Choroid plexus epithelial cell (primary cell): ENCODE results near the gene WDFY2.

Experiments used
- DNase-seq: peaks from one replicate; pipeline ENCODE4 v3.0.0-alpha.2; 2010; ENCODE audit warnings: low read depth
- H3K4me3 ChIP-seq: 2 replicates; pipeline ENCODE4 v1.5.1; 2011; ENCODE audit warnings: low read depth, mild to moderate bottlenecking, control low read depth, low read length, moderate library complexity
- TF ChIP-seq, protein P1 (sequence below): conservative IDR thresholded peaks from 2 replicates; pipeline ENCODE4 v1.5.1; 2011; ENCODE audit warnings: low read depth, mild to moderate bottlenecking, control low read depth, inconsistent platforms, low read length, moderate library complexity

The WDFY2 gene

DNA sequence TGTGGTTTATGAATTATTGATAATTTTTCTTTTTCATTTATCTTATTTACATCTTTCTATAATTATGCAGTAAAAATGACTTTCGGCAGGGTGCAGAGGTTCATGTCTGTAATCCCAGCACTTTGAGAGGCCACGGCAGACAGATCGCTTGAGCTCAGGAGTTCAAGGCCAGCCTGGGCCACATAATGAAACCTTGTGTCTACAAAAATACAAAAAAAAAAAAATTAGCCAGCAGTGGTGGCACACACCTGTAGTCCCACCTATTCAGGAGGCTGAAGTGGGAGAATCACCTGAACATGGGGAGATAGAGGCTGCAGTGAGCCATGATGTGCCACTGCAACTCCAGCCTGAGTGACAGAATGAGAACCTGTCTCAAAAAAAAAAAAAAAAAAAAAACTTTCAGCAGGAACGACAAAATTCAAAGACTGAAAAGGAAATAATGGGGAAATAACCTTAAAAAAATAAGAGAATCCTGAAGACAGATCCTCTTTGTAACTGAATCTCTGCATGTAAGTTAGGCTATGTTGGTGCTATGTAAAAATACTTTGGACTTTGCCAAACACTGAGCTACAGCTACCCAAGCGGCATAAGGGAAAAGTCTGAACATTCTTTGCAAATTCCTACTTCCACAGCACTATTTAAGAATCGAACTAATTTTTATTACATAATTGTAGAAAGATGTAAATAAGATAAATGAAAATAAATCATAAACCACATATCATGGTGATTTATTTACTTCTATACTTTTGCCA is 36.7 kb upstream of the WDFY2 start:
- H3K4me3 ChIP-seq: no peak overlapping the region
- TF ChIP-seq, protein P1, sequence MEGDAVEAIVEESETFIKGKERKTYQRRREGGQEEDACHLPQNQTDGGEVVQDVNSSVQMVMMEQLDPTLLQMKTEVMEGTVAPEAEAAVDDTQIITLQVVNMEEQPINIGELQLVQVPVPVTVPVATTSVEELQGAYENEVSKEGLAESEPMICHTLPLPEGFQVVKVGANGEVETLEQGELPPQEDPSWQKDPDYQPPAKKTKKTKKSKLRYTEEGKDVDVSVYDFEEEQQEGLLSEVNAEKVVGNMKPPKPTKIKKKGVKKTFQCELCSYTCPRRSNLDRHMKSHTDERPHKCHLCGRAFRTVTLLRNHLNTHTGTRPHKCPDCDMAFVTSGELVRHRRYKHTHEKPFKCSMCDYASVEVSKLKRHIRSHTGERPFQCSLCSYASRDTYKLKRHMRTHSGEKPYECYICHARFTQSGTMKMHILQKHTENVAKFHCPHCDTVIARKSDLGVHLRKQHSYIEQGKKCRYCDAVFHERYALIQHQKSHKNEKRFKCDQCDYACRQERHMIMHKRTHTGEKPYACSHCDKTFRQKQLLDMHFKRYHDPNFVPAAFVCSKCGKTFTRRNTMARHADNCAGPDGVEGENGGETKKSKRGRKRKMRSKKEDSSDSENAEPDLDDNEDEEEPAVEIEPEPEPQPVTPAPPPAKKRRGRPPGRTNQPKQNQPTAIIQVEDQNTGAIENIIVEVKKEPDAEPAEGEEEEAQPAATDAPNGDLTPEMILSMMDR: no peak
- no peak for DNase-seq

DNA sequence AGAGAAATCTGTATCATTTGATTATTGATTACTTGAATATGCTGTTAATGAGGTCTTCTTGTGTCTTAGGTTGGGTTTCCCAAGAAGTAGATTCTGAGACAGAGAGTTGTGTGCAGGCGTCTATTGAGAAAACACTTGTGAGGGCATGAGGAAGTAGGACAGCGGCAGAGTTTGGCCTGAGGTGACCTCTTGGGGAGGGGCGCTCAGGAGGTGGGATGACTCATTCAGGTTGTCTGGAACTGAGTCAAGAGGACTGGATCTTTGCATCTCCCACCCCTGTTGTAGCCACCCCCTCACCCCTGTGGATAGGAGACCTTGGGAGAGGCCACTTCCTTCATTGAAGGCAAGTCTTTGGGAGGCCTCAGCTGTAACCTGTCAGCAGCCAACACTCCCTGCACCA is 35.2 kb upstream of the WDFY2 start:
- H3K4me3 ChIP-seq: no peak overlapping the region
- TF ChIP-seq, protein P1: no peak
- DNase-seq: peak; percentile 44

DNA sequence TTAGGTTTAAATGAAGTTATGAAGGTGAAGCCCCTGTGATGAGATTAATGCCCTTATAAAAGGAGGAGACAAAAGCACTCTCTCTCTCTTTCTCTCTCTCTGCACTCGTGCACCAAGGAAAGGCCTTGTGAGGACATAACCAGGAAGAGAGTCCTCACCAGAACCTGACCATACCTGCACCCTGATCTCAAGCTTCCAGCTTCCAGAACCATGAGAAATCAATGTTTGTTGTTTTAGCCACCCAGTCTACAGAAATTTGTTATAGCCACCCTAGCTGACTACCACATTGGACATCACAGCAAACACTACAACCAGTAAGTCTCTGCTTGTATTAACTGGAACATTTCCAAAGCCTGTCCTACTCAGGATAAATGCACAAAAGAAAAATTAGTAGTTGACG is 34.7 kb upstream of the WDFY2 start:
- TF ChIP-seq, protein P1: no peak
- H3K4me3 ChIP-seq: no peak overlapping the region
- DNase-seq: no peak

DNA sequence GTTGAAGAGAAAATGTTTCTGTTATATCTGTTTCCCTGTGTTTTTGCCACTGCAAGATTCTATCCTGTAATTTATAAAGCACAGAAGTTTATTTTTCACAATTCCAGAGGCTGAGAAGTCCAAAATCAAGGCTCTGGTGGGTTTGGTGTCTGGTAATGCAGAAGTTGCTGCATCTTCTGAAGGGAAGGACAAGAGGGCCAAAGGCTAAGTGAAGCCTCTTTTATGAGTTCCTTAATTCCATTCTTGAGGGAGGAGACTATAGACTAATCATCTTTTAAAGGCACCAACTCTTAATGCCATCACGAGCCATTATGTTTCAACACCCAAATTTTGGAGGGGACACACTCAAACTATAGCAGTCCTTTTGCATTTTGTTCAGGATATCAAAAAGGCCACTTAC is 34.1 kb upstream of the WDFY2 start:
- DNase-seq: no peak
- TF ChIP-seq, protein P1: no peak
- H3K4me3 ChIP-seq: no peak overlapping the region

DNA sequence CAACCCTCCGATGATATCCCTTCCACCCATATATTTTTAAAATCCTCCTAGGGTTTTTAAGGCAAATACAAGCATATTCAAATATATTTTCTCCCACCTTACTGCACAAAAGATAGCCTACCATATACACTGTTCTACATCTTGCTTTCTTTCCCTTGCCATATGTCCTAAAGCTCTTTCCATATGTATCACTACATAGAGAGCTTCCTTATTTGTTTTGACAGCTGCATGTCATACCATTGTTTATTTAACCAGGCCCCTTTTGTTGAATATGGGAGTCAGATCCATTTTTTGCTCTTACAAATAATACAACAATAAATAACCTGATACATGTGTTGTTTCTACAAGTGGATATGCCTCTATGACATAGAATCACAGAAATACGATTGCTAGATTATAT is 32.8 kb upstream of the WDFY2 start:
- no peak overlapping the region for H3K4me3 ChIP-seq
- DNase-seq: no peak
- TF ChIP-seq, protein P1: no peak

DNA sequence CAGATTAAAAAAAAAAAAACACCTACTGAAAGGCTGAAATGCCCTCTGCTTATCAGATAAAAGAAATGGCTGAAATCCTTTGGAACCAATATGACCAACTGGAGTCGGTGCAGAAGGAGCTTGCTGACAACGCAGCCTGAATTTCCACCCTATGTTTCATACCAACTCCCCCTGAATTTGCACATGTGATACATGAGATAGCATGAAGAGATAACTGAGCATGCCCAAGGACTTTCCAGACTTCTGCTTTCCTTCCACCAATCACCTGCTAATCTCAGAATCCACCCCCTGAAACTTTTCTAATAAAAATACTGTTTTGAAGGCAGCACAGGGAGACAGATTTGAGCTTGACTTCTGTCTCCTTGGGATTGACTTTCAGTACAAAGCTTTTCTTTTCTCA is 32.2 kb upstream of the WDFY2 start:
- no peak overlapping the region for H3K4me3 ChIP-seq
- DNase-seq: peak; percentile 18
- TF ChIP-seq, protein P1: no peak

DNA sequence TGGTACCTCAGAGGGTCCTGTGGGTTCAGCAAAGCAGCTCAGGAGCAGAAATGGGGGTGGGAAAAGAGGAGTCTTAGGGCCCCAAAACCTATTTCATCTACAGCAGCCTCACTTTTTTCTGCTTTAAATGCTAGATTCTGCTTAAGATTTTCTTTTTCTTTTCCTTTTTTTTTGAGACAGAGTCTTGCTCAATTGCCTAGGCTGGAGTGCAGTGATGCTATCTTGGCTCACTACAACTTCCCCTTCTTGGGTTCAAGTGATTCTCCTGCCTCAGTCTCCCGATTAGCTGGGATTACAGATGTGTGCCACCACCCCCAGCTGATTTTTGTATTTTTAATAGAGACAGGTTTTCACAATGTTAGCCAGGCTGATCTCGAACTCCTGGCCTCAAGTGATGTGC is 30.7 kb upstream of the WDFY2 start:
- TF ChIP-seq, protein P1: no peak
- H3K4me3 ChIP-seq: no peak overlapping the region

More for the DNA sequence above, 30.7 kb upstream of the WDFY2 start:
- DNase-seq: no peak
